ENCODE data around the gene PTK6. TPM values are rescaled to one million over a fixed set of nuclear protein-coding genes. Genes with fewer than 3 reads are reported as not detected.

Gene PTK6
- polyA plus RNA-seq: 1 to 10 TPM in 2 of 3 donors, not detected in 1; 1.6 to 3.6 TPM

DNA sequence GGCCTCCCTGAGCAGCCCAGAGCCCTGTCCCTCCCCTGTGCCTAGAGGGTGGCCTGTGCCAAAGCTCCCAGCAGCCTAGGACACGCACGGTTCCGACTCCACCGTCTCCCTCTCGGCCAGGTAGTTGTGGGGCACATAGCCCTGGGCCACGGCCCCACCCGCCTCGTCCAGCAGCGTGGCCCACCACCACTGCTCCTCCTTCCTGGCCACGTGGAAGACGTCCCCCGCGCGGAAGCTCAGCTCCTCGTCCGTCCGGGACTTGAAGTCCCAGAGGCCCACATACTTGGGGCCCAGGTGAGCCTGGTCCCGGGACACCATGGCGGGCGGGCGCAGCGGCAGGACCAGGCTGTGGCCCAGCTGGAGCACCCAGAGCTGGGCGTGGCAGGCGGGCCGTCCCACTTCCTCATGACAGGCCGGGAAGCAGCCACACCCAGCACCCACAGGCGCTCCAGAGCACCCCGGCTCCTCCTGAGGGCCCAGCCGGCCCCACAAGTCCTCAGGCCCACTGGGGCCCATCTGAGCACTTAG lies at the start of gene PTK6:
Gene PTK6, minus strand, starts transcription at position 380 of the 528 bp plus-strand sequence. Its CDS starts 62 bp downstream, at position 318.
- no peak within 1 kb of the TSS for H3K27ac ChIP-seq (ENCODE audit: low read depth, low read length)
- WGBS, 3 donors: 58 to 74% (median 67%) methylated on average over 20 to 29 of the region's 29 CpGs

DNA sequence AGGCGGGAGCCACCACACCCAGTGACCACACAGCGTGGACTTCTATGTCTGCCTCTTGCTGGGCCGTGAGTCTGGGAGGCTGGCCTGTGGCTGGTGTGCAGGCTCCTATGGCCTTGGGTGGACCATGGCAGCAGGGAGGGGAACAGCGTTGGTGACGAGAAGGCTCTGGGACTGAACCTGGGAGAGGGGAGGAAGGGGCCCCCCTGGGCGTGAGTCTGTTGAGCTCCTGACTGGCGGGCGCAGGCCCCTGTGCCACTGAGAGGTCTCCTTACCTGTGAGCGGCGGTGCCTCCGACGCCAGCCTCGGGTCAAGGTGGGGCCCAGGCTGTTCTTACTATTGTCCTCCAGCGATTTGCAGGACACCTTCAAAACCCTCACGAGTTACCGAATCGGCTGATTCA lies 49.6 kb upstream of the PTK6 start:
- 89 to 93% (median 92%) methylated on average over 16 to 17 of the region's 17 CpGs for WGBS, 3 donors
- no peak overlapping the region for H3K27ac ChIP-seq (ENCODE audit: low read depth, low read length)

DNA sequence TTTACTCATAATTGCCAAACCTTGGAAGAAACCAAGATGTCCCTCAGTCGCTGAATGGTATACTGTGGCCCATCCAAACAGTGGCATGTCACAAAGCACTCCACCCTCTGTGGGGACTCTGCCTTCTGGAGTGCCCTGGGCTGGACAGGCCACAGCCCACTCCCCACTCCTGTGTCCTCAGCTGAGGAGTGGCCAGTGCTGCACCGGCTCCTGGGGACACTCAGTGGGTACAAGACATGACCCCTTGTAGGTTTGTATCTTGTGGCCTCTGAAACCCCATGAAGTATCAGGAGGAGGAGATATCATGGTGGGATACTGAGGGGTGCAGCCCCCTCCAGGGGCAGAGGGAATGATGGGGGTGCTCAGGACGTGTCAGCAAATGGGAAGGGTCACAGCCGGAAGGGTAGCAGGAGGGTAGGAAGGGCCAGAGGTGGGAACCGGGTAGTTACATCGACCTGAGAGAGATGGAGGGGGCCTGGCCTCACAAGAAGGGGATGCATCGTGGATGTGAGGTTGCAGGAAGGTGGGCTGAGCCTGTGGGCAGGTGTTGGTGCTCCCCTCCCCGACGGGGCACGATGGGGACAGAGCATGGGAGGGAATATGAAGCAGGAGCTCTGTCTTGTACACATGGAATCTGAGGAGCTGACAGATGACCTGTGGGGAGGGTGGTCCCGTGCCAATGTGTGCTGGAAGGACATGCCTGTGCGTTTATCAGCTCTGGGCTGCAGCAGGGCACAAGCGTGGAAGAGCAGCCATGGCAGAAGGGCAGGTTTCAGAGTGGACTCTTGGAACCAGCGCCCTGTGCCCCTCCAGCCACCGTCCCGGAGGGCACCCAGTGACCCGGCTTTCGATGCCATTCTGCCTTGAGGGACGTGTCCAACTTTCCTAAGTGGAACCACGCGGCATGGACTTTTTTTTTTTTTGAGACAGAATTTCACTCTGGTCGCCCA lies 48.7 kb upstream of the PTK6 start:
- 83 to 87% (median 85%) methylated on average over 22 of the region's 22 CpGs for WGBS, 3 donors

DNA sequence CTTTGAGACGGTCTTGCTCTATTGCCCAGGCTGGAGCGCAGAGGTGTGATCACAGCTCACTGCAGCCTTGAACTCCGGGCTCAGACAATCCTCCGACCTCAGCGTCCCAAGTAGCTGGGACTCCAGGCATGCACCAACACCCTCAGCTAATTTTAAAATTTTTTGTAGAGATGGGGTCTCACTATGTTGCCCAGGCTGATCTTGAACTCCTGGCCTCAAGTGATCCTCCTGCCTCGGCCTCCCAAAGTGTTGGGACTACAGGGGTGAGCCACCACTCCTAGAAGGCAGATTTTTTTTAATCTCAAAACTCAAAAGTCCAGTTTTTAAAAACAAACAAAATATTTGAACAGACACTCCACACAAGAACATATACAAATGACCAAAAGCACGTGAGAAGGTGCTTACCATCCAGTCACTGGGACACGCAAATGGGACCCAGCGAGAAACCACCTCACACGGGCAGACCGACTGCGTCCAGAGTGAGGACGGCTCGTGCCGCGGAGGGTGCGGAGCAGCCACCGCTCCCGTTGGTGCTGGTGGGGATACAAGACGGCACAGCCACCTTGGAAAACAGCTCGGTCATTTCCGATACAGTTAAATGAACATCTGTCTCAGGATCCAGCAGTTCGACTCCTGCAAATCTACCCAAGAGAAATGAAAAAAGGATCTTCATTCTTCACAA lies 45.3 kb upstream of the PTK6 start:
- WGBS, 3 donors: 82 to 90% (median 88%) methylated on average over 23 of the region's 23 CpGs

More for the DNA sequence above, 48.7 kb upstream of the PTK6 start:
- no peak overlapping the region for H3K27ac ChIP-seq (ENCODE audit: low read depth, low read length)

DNA sequence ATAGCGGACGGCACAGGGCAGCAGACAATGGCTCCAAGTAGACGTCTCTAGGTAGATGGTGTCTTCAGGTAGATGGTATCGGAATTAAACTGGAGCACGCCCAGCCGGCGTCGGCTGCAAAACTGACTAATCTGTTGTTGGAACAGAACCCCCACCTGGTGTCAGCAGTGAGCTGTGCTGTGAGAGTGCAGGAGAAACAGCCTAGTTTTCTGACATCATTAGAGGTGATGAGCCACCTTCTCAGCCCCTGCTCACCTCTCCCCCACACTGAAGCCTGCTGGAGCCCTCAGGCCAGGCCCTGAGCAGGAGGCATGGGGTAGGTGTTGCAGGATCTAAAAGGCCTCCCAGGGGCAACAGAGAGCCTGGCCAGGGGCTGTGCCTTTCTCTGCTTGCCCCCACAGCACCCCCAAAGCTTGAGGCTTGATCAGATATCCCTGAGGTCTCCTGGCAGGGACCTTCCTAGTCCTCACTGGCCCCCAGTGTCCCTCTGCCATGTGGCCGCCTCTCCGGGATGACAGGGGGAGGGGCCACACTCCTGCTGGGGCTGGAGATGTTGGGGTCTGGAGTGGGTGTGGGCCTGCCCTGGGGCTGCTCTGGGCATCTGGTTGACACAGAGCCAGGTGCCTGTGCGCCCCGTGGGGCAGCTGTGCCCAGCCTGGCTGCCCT lies 43.8 kb upstream of the PTK6 start:
- 44 to 61% (median 55%) methylated on average over 11 to 12 of the region's 12 CpGs for WGBS, 3 donors
- no peak overlapping the region for H3K27ac ChIP-seq (ENCODE audit: low read depth, low read length)

More for the DNA sequence above, 45.3 kb upstream of the PTK6 start:
- no peak overlapping the region for H3K27ac ChIP-seq (ENCODE audit: low read depth, low read length)

DNA sequence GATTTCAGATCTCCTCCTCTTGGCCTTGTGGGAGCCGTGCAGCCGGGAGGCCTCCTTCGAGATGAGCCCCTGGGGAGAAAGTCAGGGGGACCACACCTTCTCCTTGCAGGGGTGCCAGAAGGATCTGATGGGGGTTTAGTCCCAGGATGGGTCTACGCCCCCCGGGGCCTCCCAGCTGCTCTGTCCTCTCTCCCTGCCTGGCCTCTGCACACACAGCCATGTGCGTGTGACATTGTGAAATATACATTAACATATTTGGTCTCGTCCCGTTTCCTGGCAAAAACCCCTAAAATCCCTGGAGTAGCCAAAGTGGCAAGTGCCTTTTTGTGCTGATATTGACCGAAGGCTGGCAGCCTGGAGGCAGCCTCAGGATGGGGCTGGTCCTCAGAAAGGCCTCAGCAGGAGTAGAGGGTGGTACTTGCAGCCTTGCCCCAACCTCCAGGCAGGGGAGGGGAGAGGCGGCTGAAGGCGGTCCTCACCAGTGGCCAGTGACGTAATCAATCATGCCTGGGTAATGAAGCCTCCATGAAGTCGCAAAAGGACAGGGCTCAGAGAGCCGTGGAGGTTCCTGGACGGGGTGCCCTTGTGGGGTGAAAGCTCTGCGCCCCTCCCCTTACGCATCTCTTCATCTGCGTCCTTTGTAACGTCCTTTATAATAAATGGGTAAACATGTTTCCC lies 42.0 kb upstream of the PTK6 start:
- no peak overlapping the region for H3K27ac ChIP-seq (ENCODE audit: low read depth, low read length)
- WGBS, 3 donors: 62 to 68% (median 65%) methylated on average over 16 to 19 of the region's 19 CpGs

DNA sequence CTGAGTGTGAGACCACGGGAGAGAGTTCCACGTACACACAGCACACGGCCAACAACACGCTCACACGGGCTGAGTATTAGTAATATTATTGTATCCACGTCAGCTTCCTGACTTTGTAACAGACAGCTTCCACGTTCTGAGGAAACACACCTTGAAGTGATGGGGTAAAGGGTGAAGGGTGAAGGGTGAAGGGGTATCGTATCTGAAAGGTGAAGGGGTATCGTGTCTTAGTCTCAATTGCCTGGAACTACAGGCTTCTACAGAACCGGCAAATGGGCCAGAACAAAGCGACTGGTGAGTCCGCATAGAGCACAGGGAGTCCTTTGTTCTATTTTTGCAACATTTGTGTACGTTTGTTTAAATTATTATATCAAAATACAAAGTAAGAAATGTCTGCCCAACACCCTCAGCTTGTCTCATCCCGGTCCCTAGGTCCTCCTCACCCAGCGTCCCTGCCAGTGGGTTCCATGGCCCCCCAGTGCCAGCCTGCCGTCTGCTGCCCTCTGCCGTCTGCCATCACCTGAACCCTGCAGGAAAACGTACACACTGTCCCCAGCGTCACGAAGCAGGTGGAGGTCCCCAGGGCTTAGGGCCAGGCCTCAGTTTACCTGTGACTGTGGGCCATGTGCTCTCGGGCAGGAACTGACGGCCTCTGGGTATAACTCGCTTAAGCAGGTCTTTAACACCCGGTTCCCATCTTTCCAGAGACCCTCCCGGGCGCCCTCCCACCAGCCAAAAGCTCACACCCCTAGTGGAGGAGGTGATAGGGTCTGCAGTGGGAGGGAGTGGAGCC lies 41.2 kb upstream of the PTK6 start:
- 77 to 80% (median 79%) methylated on average over 26 of the region's 26 CpGs for WGBS, 3 donors
- H3K27ac ChIP-seq (ENCODE audit: low read depth, low read length): no peak overlapping the region

DNA sequence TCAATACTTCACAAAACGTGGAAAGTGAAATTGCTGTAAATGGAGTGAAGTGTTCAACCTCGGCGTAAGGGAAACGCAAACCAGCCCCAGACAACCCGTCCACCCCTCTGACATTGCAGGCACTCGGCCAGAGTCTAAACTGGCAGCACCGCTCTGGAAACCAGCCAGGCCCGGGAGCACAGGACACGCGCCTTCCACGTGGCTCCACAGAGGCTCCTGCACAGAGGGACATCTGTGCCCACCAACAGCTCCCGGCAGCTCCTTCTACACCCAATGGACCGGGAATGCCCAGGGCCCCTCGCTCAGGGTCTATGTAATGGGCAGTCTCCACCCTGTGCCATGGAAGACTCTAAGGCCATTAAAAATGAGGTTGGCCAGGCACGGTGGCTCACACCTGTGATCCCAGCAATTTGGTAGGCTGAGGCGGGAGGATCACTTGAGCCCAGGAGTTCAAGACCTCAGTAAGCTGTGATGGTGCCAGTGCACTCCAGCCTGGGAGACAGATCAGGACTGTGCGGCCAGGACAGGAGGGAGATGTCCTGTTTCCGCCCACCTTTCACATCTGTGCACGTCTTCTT lies 40.2 kb upstream of the PTK6 start:
- no peak overlapping the region for H3K27ac ChIP-seq (ENCODE audit: low read depth, low read length)
- 63 to 79% (median 72%) methylated on average over 19 of the region's 19 CpGs for WGBS, 3 donors

DNA sequence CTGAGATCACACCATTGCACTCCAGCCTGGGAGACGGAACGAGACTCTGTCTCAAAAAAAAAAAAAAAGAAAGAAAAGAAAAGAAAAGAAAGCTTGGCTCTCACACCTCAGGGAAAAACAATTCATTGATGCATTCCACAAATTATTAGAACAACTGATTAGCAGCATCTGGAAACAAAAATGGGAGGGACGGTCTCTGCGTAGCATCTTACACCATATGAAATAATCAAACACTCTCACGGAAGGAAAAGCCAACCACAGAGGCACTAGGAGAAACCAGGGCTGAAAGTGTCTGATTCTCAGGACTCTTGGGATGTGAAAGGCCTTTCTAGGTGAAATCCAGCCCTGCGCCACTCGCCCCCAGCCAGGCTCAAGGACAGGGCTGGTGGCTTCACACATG lies 39.1 kb upstream of the PTK6 start:
- H3K27ac ChIP-seq (ENCODE audit: low read depth, low read length): no peak overlapping the region
- 82 to 90% (median 83%) methylated on average over 7 of the region's 7 CpGs for WGBS, 3 donors

DNA sequence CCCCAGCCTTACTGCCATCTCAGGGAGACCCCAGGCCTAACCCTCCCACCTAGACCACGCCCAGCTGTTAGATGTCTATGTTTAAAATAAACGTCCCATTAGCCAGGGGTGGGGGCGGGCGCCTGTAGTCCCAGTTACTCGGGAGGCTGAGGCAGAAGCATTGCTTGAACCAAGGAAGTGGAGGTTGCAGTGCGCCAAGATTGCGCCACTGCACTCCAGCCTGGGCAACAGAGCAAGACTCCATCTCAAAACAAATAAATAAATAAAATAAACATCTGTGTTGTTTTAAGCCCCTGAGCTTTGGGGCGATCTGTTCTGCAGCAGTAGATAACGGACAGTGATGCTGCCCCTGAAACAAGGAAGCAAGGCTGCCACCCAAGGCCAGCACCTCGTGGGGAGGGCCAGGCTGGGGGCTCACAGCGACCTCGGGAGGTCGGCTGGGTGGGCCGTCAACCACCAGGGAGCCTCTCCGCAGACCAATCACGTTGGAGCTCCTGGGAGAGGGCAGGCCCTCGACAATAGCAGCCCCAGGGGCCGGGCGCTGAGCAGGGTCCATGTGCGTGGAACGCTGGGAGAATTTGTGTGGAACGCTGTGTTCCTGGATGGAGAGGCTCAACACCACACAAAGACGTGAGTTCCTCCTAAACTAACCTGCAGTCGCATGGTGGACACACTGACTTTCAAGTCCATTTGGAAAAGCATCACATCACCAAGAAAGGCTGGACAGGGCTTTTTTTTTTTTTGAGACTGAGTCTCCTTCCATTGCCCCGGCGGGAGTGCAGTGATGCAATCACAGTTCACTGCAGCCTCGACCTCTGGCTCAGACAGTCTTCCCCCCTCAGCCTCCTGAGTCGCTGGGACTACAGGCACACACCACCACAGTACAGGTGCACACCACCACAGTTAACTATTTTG lies 37.9 kb upstream of the PTK6 start:
- 66 to 71% (median 68%) methylated on average over 28 of the region's 28 CpGs for WGBS, 3 donors
- no peak overlapping the region for H3K27ac ChIP-seq (ENCODE audit: low read depth, low read length)

DNA sequence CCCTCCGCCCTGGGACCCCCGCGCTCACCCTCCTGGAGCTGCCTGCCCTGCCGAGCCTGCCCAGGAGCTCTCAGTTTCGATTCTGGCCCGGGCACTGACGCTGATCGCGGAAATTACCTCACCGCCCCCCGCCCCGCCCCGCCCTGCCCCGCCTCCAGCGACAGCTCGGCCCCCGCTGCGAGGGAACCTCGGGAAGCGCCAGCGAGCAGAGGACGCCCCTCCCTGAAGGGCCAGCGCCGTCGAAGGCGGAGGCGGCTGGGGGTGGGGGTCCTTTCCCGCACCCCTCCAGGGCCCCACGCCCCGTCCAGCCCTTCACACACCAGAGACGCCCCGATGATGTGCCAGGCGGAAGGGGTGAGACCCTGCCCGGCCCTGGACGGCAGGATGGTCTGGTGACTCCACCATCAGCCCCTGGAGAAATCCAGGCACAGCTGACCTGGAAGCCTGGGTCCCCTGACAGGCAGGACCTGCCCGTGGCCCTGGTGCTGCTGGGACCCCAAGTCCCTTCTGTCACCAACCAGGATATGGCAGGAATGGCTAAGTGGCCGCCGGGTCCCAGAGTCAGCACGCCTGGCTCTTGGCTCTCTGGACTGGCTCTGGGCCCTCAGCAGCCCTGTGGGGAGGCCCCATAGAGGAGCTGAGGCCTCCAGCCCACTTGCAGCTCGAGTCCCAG lies 37.1 kb upstream of the PTK6 start, which contains the start of gene HELZ2:
Gene HELZ2, minus strand, starts transcription at position 84 of the 673 bp plus-strand sequence. CDS start 1,854 bp downstream, outside the sequence.
- 8 to 11% (median 8%) methylated on average over 24 to 40 of the region's 40 CpGs for WGBS, 3 donors

DNA sequence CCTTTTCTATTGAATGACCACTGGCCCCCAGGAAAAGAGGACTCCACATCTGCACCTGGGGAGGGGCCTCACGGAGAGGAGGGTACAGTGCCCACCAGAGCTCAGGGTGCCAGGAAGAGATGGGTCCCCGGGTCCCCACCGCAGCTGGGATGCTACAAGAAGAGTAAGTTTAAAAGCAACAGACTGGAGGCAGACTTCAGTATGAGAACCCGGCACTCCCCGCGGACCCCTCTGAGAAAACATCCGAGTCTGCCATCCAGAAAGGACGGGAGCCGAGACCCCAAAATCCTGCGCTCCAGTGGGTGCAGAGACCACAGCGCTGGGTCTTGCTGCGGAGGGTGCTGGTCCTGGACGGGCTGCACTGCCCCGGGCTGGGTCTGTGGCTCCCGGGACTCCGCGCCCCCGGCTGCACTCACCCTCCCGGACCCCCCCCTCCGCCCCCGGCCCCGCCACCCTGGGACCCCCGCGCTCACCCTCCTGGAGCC lies 36.5 kb upstream of the PTK6 start:
- 1 to 3% (median 2%) methylated on average over 14 to 24 of the region's 24 CpGs for WGBS, 3 donors
- H3K27ac ChIP-seq (ENCODE audit: low read depth, low read length): peak overlapping the region; percentile 88

More for the DNA sequence above, 37.1 kb upstream of the PTK6 start, which contains the start of gene HELZ2:
- H3K27ac ChIP-seq (ENCODE audit: low read depth, low read length): peak within 1 kb of the TSS; percentile 88

DNA sequence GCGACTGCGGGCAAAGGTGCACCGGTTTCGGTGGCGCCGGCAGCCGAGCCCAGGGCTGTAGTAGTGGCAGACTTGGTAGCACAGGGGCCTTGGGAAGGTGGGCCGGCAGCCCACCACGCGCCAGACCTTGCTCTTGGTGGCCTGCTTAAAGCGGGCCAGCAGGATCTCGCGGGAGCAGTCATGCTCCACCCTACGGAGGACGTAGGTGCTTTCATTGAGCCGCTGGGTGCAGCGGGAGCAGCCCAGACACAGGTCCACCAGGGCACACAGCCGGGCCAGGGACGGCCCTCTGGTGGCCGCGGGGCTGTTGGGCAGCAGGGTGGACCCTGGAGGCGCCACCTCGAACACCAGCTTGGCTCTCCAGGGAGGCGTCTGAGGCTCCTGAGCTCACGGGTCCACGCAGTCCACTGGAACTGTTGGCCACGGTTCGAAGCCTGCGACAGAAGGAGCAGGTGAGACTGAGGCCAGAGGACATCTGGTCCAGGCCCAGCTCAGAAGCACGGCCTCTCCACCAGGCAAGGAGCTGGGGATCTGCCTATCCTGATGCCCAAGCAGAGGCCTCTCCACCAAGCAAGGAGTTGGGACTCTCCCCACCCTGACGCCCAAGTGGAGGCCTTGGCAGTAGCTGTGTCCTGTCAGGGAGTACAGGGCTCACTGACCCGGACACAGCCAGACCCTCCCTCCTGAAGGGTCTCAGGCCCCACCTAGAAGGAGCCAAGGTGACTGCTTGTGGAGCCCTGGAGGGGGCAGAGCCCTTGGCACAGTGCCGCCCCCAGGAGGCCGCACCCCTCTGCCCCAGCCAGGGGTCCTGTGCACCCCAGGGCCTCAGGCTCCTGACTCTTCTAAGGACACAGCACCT lies 35.8 kb upstream of the PTK6 start:
- 85 to 88% (median 88%) methylated on average over 31 to 34 of the region's 34 CpGs for WGBS, 3 donors
- H3K27ac ChIP-seq (ENCODE audit: low read depth, low read length): no peak overlapping the region

DNA sequence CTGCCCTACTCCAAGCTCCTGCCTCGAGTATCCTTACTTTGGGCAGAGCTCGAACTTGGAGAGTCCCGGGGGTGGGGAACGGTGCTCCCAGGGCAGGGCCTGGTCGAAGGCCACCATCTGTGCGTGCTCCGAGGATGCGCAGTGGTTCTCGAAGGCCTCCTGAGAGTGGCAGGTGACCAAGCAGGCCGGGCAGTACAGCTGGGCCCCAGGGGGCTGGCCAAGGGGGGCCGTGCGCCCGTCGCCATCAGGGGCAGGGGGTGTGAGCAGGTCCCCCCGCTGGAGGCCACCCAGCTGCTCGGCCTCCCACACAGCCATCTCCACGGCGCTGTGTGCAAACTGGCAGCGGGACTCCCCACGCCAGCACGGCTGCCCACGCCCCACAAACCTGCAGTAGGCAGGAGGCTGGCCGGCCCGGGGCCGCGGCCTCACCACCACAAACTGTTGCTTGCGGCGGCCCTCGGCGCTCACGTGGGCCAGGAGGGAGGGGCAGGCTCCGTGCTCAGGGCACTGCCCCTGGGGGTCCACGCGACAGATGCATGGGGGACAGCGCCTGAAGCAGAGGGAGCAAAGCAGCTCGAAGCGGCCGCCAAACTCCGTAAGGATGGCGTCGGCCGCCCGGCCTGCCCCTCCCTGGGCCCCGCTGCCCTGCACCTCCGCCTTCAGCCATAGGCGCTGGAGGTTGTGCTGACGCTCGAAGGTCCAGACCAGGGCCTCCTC lies 35.1 kb upstream of the PTK6 start:
- 91% methylated on average over 42 to 48 of the region's 48 CpGs for WGBS, 3 donors
- no peak overlapping the region for H3K27ac ChIP-seq (ENCODE audit: low read depth, low read length)

Data from adipose tissue (tissue), 3 donors.